GM21360 (cell line): ENCODE results near the gene CCDC92.

Source experiments
- ATAC-seq: cut with Tn5 transposase; IDR thresholded peaks from one replicate; pipeline ENCODE4 v1.9.1; 2021; ENCODE audit warnings: mild to moderate bottlenecking, moderate library complexity; ENCODE audit not compliant: unreplicated experiment

CCDC92 gene

DNA sequence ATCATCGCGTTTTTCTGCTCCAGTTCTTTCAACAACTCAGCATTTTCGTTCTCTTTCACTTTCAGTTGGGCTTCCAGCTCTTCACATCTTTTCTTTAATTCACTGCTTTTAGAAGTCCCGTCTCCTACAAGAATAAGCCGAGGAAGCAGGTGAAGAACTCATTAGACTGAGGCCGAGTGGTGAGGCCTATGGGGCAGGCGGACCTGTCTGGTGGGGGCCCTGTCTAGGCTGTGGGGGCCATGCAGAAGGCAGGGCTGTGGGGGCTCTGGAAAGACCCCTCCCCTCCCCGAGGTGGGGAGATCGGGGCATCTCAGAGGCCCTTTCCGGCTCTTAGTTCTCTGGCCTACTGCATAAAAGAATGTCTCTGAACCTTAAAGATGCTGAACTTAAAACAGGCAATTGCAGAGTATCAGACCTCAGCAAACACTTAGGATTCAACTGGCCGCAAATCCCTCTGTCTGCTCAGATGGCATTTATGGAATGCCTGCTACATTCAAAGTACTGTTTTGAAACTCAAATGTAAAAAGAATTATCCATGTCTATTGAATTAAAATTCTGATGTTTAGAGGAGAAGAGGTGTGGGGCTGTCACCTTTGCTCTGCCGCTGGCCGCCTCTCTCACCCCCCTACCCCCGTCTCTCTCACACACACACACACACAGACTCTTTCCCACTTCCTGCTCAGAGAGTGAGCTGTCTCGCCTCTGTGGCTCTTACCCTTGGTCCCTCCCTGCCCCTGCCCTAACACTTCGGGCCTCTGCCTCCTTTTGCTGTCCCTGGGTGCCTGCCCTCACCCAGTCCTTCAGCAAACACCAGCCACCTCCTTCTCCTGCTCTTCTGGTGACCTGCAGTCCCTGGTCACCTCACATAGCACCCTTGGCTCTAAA is 34.7 kb downstream of the CCDC92 start:
- no peak for ATAC-seq

DNA sequence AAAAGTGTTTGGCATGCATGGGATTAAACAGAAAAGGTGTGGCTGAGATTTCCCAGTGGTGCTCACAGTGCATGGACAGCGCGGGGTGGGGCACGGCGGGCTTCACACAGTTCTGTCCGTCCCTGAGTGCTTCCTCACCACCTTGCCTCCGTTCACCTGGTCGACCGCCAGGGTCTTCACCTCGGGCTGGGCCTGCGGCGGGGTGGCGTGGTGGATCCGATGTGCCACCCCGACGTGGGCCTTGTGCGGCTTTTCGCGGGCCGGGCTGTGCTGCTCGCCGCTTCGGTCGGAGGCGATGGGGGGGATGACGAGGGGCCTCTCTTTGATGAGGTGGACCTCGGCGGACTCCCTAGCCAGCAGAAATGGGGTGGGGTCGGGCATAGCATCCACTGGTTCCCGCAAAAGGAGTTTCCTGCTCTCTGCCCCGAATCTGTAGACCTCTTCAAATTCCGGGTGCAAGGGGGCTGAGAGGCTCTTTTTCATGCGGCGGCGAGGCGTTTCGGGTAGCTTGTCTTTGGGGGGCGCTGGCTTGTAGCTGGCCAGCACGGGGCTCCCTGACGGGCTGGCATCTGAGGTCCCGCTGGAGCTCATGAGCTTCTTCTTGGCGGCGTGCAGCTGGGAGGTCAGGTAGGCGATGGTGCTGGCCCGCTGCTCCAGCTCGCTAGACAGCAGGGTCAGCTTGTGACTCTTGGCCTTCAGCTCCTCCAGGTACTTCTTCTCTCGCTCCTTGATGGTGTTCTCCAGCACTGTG is 35.5 kb downstream of the CCDC92 start:
- no peak for ATAC-seq

GRCh38 chr12:123936471-123936870 is 36.2 kb downstream of the CCDC92 start:
- ATAC-seq = no peak

DNA sequence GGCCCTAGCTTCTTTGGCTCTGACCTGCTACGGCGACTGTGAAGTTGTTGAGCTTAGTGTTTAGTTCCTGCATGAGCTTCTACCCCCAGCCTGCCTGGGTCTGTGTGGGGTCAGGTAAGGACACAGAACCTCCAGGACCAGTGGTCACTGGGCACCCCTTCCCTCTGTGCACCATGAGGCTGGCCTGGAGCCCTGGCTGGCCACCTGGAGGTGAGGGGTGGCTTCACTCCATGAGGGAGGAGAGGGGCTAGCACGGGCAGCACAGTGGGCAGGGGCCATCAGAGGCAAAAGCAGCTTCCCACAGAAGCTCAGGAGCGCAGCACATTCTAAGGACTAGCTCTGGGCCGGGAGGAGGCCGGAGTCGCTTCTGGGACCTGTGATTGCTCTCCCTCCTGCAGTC is 36.7 kb downstream of the CCDC92 start:
- no peak for ATAC-seq

- ATAC-seq = no peak
Observed at GRCh38 chr12:123934829-123935228, 37.8 kb downstream of the CCDC92 start.

GRCh38 chr12:123934016-123934620 is 38.5 kb downstream of the CCDC92 start:
- no peak for ATAC-seq

GRCh38 chr12:123933214-123933613 is 39.4 kb downstream of the CCDC92 start:
- ATAC-seq = no peak

DNA sequence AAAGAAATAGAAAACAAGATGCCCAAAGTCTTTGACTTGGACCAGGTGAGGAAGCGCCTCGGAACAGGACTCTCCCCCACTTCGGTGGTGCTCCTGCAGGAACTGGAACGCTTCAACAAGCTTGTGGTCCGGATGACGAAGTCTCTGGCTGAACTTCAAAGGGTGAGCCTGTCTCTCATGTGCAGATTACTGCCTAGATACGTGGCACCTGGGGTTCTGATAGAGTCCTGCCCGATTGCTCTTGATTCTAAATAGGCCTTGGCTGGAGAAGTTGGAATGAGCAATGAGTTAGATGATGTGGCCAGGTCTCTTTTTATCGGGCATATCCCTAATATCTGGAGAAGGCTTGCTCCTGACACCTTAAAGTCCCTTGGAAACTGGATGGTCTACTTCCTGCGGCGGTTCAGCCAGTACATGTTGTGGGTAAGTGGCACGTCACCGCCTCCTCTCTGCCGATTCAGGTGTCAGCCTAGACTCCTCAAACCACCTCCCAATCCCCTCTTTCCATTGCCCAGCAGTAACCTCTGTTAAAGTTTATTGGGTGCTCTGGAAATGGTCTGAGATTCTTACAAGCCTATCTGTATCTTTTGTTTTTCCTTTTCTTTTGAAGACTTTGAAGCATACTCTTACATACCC is 40.8 kb downstream of the CCDC92 start:
- no peak for ATAC-seq

DNA sequence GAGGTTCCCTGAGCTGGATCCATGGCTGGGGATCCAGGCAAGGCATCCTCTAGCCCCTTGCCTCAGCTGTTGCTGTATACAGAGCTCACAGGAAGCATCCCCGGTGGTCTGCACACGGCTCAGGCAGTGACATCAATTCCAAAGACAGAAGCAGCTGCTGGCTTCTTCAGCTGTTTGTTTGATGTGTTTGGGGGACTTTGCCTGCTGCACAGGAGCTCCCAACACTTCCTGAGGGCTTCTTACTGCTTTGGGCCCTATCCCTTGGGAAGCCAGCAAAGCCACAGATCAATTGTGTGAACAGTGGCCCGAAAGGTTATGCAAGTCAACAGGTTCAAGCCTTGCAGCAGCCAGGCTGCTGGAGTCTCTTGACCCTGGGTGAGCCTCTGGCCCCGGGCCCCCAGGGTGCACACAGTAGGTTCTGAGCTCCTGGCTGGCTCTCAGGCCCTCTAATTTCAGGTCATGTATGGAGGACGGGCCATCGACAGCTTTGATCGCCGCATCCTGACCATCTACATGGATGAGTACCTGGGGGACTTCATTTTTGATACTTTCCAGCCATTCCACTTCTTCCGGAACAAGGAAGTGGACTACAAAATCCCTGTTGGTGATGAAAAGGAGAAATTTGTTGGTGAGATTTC is 42.6 kb downstream of the CCDC92 start:
- ATAC-seq = no peak

DNA sequence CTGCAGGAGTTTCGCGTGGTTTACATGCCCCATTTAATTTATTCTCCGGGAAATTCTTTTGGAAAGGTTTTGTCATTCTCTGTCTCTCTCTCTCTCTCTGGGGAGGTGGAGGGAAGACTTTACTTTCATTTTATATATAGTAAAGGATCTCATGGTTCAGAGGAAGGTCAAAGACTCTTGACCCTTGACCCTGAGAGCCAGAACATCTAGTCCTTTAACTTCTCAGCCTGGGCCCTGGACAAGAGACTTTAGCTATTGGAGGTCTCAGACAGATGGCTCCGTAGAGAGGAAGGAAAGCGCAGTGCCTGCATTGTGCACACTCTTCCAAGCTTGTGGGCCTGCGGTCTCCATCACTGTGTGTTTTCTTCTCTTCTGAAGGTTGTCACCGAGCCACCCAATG is 43.7 kb downstream of the CCDC92 start:
- no peak for ATAC-seq

DNA sequence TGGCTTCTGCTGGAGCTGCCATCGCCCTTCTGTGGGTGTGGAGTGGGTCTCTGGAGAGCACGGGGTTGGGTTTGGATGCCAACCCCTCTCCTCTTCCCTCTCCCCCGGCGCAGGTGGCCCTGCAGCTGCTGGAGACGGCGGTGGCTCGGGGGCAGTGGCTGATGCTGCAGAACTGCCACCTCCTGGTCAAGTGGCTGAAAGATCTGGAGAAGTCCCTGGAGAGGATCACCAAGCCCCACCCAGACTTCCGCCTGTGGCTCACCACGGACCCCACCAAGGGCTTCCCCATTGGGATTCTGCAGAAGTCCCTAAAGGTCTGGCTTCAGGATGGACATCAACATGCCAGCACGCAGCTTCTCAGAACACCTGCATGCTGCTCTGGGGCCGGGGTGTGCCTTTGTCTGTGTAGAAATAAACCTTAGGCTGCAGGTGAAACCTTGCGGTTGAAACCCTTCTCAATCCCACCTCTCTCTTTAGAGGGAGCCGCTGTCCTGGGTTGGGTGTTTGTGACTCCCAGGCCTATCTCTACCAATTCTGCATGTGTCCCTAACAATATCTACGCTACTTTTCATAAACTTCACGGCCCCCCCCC is 44.3 kb downstream of the CCDC92 start:
- ATAC-seq = no peak

DNA sequence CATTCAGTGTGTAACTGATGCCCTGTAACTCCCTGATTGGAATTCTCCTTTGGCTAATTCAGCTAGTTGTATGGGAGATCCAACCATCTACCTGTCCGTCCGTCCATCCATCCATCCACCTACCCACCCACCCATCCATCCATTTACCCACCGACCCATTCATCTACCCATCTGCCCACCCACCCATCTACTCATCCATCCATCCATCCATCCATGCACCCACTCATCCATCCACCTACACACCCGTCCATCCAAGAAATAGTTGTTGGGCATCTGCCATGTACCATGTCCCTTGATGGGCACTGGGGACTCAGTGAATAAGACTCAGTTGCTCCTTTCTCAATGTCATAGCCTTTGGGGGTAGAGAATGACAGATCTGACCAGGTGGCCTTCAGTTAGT is 48.1 kb downstream of the CCDC92 start:
- ATAC-seq = no peak

DNA sequence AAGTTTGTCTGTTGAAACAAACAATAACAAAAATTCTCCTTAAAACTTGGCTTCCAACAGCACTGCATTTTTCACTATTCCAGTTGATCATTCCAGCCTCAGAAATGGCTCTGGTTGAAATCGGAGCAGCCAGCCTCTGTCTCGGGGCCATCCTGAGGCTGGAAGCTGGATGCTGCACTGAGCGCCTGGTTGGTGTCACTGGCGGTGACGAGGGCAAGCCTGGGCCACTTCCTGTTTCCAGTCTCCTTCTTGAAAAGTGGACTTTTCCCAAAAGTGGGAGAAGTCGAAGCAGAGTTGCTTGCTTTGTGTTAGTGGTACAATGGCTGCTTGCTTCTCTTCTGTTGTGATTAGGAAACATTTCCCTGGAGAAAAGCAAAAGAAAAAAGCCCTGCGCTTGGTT is 48.7 kb downstream of the CCDC92 start:
- ATAC-seq = no peak

DNA sequence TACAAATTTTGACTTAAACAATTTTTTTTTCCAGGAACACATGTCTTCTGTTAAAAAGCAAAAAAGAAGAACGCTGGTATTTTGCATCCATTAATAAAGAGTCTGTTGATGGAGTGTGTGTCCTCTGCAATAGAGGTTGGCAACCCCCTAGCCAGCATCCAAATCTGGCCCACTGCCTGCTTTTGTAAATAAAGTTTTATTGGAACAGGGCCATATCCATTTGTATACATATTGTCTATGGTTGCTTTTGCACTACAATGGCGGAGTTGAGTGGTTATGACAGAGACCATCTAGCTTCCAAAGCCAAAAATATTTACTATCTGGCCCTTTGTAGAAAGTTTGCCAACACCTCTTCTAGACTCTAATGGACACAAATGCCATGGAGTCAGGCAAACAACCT is 49.6 kb downstream of the CCDC92 start:
- ATAC-seq = no peak

GRCh38 chr12:123919980-123920360 is 52.7 kb downstream of the CCDC92 start:
- ATAC-seq = no peak

GRCh38 chr12:123917337-123917850 is 55.2 kb downstream of the CCDC92 start:
- no peak for ATAC-seq

GRCh38 chr12:123916729-123917128 is 55.9 kb downstream of the CCDC92 start:
- no peak for ATAC-seq

GRCh38 chr12:123914726-123915333 is 57.8 kb downstream of the CCDC92 start:
- ATAC-seq = no peak

GRCh38 chr12:123912415-123913380 is 59.9 kb downstream of the CCDC92 start:
- no peak for ATAC-seq
